ENCODE measurements around the gene PARP3.

PARP3 gene

GRCh38 chr3:51948016-51948580 is 5.9 kb downstream of the PARP3 start:
- no peak for DNase-seq

- no peak for DNase-seq
Observed at GRCh38 chr3:51949121-51949520, 7.0 kb downstream of the PARP3 start.

GRCh38 chr3:51950899-51951298 is 8.7 kb downstream of the PARP3 start:
- no peak for DNase-seq

GRCh38 chr3:51953445-51953844 is 11.3 kb downstream of the PARP3 start:
- DNase-seq: no peak

GRCh38 chr3:51954105-51954504 is 11.9 kb downstream of the PARP3 start:
- DNase-seq: no peak

GRCh38 chr3:51954713-51955112 is 12.6 kb downstream of the PARP3 start:
- DNase-seq: no peak

- peak in 12 of 14 donors; percentile 47 to 84 (median 70) for DNase-seq
Observed at GRCh38 chr3:51955175-51955892, 13.2 kb downstream of the PARP3 start, which contains the start of gene GPR62. Gene GPR62, plus strand, starts transcription at chr3:51955381. Its CDS starts 272 bp downstream, at chr3:51955653.

GRCh38 chr3:51955893-51956770 is 14.0 kb downstream of the PARP3 start:
- peak in 11 of 14 donors; percentile 29 to 82 (median 73) for DNase-seq

- no peak for DNase-seq
Observed at GRCh38 chr3:51957520-51958205, 15.5 kb downstream of the PARP3 start.

- DNase-seq: no peak
Observed at GRCh38 chr3:51958603-51959521, 16.7 kb downstream of the PARP3 start.

GRCh38 chr3:51959651-51960050 is 17.5 kb downstream of the PARP3 start:
- no peak for DNase-seq

GRCh38 chr3:51960386-51960785 is 18.2 kb downstream of the PARP3 start:
- DNase-seq: no peak

- no peak for DNase-seq
Observed at GRCh38 chr3:51961011-51961410, 18.8 kb downstream of the PARP3 start.

- DNase-seq: peak in 1 of 14 donors; percentile 38
Observed at GRCh38 chr3:51961602-51962569, 19.7 kb downstream of the PARP3 start.

- DNase-seq: peak in 2 of 14 donors; percentile 35 to 36
Observed at GRCh38 chr3:51962854-51963530, 20.8 kb downstream of the PARP3 start.

GRCh38 chr3:51963951-51964451 is 21.8 kb downstream of the PARP3 start:
- peak in 6 of 14 donors; percentile 15 to 71 (median 26) for DNase-seq

GRCh38 chr3:51964521-51964920 is 22.4 kb downstream of the PARP3 start:
- DNase-seq: no peak

- DNase-seq: peak in 11 of 14 donors; percentile 52 to 84 (median 67)
Observed at GRCh38 chr3:51966016-51966415, 23.9 kb downstream of the PARP3 start.

- DNase-seq: peak in 5 of 14 donors; percentile 65 to 75 (median 67)
Observed at GRCh38 chr3:51966486-51966885, 24.3 kb downstream of the PARP3 start.

All from C1 segment of cervical spinal cord (tissue), 14 donors.